Large intestine (tissue), 12 donors: ENCODE data around the gene C16orf46. TPM values are rescaled to one million over a fixed set of nuclear protein-coding genes. Genes with fewer than 3 reads are reported as not detected.
"Not testable (repeated sequence)": the region's sequence is repeated elsewhere in the genome, so short reads cannot be mapped to it uniquely, and the experiment has no call there.

Experiments
- DNase-seq, 2 donors: peaks; one replicate each; pipeline versions ENCODE4 v3.0.0 to v3.0.0-alpha.2; 2013
- H3K27ac ChIP-seq: one replicate; pipeline ENCODE4 v1.5.1; 2013; ENCODE audit warnings: low read length
- H3K27me3 ChIP-seq: 2 replicates; pipeline ENCODE4 v1.6.1; 2013; ENCODE audit warnings: low read length; ENCODE audit not compliant: control insufficient read depth, insufficient read depth
- H3K36me3 ChIP-seq: 2 replicates; pipeline ENCODE4 v1.6.1; 2013; ENCODE audit warnings: low read length; ENCODE audit not compliant: control insufficient read depth, insufficient read depth
- H3K4me1 ChIP-seq: one replicate; pipeline ENCODE4 v1.6.1; 2013; ENCODE audit warnings: low read length; ENCODE audit not compliant: control insufficient read depth, insufficient read depth
- H3K4me3 ChIP-seq: one replicate; pipeline ENCODE4 v1.5.1; 2013; ENCODE audit warnings: low read length
- H3K9me3 ChIP-seq: one replicate; pipeline ENCODE4 v1.6.1; 2013; ENCODE audit warnings: mild to moderate bottlenecking, low read depth, low read length, moderate library complexity; ENCODE audit not compliant: control insufficient read depth
- WGBS: methylation state at CpG from one replicate; pipeline ENCODE4 v1.1.5; 2013; ENCODE audit warnings: low lambda C conversion rate; ENCODE audit not compliant: insufficient coverage; 5-methylcytosine and 5-hydroxymethylcytosine counted together
- long read RNA-seq, 11 donors: transcript quantifications; one replicate each; lab custom pipeline, GENCODE V29; 2026
- polyA plus RNA-seq: library from polyadenylated mRNA; unstranded; fragments of 120-200 nt; gene quantifications from one replicate; pipeline ENCODE4 v1.2.1, GENCODE V29; 2013

C16orf46 gene, protein sequence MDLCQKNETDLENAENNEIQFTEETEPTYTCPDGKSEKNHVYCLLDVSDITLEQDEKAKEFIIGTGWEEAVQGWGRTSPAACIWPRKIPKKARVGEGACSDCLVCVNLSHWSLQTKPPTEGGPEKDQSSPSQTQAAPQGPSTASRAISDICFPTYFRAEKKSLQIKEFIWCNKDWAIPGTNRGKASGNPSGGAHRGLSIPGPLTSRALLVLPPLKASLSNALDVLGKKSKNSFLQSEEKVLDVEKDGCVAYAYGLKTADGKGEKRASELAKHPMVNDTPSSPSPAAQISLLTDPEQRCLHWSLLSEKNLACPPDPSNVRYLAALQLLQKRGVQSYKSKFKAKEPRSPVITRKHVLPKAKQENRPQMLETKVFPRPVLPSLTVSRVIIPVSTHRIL
- polyA plus RNA-seq, result 0.93 TPM
- long read RNA-seq, donor 1, partial matches to known transcripts, result 0 of 1 reads
- long read RNA-seq, donor 1, other reads (novel, unspliced or antisense), result 0 of 1 reads
- long read RNA-seq, donor 2, partial matches to known transcripts, result 0 of 1 reads
- long read RNA-seq, donor 2, other reads (novel, unspliced or antisense), result 0 of 1 reads
- long read RNA-seq, donor 3, result 0 reads
- long read RNA-seq, donor 4, result 0 reads
- long read RNA-seq, donor 5, result 0 reads
- long read RNA-seq, donor 6, result 0 reads
- long read RNA-seq, donor 7, result 0 reads
- long read RNA-seq, donor 8, result 0 reads
- long read RNA-seq, donor 9, result 0 reads
- long read RNA-seq, donor 10, result 0 reads
- long read RNA-seq, donor 11, partial matches to known transcripts, result 0 of 1 reads
- long read RNA-seq, donor 11, other reads (novel, unspliced or antisense), result 0 of 1 reads

DNA sequence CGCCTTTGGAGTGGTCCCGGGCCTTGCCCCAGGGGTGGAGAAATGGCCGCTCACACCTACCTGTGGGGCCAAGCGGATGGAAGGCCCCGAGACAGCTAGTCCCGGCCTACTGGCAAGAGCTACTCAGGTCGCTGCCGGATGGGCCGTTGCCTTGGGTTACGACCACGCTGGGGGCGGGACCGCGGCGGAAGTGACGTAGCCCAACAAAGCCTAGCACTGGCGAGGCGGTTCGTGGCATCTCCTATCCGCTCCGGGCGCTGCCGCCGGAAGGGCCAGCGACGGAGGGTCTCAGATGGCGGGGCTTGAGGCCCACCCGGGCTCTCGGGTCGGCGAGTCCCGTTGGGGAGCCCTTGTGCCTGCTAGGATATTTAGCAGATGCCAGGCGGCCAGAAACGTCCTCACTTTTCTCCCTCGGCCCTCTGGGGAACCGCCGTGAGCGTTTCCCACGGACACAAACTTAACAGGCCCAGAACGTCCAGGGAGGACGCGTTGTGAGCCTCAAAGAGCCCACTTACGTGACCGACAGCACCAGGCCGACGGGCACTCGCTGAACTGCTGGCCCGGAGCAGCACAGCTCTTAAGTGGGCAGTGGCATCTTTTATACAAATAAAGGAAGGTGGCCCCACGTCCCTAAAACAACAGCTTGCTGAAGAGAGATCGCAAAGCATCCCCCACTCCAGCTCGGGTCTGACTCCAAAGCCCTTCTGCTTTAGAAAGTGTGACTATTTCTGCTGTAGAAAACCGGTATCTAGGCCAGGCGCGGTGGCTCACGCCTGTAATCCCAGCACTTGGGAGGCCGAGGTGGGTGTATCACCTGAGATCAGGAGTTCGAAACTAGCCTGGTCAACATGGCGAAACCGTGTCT, at the start of gene C16orf46:
TSS of gene C16orf46 (minus strand) at position 163 of the 865 bp plus-strand sequence. CDS start 13,283 bp downstream, outside the sequence.
- Histone ChIP-seq H3K4me3 (peak within 1 kb of the TSS; percentile 76), H3K9me3 (no peaks in the 10 kb centered on the region), H3K4me1 (no peaks in the 10 kb centered on the region), H3K36me3 (no peaks in the 10 kb centered on the region), H3K27me3 (no peaks in the 10 kb centered on the region), H3K27ac (peak within 1 kb of the TSS; percentile 96)
- DNase-seq, result peak; percentile 97 to 99
- no CpG with 5 or more reads among the region's 59 CpGs for WGBS

DNA sequence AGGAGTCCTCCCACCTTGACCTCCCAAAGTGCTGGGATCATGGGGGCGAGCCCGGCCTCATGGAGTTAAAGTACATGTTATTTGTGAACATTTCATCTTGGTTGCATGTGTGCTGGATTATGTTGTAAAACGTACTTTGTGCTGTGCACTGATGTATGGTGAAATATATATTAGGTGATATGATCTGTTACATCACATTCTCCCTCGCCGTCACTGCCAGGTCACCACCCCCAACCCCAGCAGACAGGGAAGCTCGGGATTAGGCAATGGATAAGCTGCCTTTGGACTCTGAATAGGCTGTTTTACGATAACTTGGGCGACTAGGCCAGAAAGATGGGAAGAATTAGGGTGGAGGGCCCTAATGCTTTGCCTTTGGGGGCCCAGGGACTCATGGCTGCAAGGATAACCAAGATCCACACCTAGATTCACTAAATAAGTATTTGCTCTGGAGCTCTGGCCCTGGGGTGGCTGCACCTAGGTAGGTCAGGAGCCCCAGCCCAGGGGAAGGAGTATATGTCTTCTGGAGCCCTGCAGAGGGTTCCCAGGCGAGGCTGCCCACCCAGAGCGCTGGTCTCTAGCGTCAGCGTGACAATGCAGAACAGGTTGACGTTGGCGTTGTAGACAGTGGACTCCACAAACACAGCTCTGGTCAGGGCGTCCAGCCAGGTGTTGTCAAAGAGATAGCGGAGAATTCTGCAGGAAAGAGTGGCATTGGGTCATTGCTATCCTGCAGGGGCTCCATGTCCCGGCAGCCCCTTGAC, 46.2 kb upstream of the C16orf46 start:
- H3K27ac ChIP-seq, result peak overlapping the region; percentile 45
- no peaks in the 10 kb centered on the region for H3K36me3 ChIP-seq
- no CpG with 5 or more reads among the region's 17 CpGs for WGBS
- H3K4me3 ChIP-seq, result no peak overlapping the region
- DNase-seq, result peak; percentile 79 to 86
- no peaks in the 10 kb centered on the region for H3K9me3 ChIP-seq
- no peaks in the 10 kb centered on the region for H3K27me3 ChIP-seq
- H3K4me1 ChIP-seq, result no peaks in the 10 kb centered on the region

DNA sequence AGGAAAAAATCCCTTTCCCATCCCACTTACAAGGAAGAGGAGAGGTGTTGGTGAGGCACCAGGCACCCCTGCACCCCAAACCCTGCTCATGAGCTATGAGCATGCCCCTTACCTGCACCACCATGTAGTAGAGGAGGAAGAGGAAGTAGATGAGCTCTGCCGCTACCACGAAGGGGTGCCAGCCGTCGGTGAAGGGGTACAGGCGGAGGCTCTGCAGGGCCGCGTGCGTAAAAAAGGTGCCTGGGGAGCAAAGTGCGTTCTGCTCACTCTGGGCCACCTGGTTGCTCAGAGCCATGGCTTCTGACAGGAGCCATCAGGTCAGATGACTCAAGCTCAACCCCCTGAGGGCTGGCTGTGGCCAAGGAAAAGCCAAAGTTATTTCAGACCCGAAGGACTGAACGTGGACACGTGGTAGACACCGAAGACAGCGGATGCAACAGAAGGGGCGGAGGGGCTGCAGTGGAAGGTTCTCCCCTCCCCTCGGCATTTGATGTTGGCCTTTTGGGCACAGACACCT, 44.5 kb upstream of the C16orf46 start:
- H3K9me3 ChIP-seq, result no peaks in the 10 kb centered on the region
- H3K36me3 ChIP-seq, result no peaks in the 10 kb centered on the region
- H3K27ac ChIP-seq, result no peak overlapping the region
- 70% methylated on average over 2 of the region's 16 CpGs for WGBS
- no peaks in the 10 kb centered on the region for H3K27me3 ChIP-seq
- no peak overlapping the region for H3K4me3 ChIP-seq
- H3K4me1 ChIP-seq, result no peaks in the 10 kb centered on the region
- no peak for DNase-seq

DNA sequence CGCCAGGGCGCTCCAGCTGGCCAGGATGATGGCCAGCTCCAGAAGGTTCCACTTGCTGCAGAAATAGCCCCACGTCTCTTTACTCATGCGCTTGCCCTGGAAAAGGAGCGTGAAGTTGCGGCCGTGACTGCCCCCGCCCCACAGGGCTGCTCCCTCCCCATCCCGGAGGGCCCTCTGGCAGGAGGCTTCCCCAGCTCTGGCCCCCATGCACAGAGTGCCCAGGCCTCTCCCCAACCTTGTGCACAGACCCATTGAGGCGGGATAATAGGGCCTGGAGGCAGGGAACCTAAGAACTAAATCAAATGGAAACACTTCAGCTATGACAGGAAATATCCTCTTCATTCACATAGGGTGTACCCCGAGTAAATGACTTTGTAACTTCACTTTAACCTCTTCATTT, 40.4 kb upstream of the C16orf46 start:
- WGBS, result no CpG with 5 or more reads among the region's 11 CpGs
- no peaks in the 10 kb centered on the region for H3K36me3 ChIP-seq

DNA sequence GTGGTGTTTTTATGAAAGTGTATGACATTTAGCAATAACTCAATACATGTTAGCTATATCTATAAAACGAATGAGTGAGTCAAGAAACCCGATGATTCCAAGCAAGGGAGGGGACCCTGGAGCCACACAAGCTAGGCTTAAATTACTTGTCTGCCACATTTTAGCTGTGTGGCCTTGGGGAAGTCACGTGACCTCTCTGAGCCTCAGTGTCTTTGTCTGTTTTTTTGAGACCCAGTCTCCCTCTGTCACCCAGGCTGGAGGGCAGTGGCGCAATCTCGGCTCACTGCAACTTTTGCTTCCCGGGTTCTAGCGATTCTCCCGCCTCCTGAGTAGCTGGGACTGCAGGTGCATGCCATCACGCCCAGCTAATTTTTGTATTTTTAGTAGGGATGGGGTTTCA, 39.2 kb upstream of the C16orf46 start:
- Histone ChIP-seq H3K4me1 (no peaks in the 10 kb centered on the region), H3K27ac (no peak overlapping the region)
- no CpG with 5 or more reads among the region's 9 CpGs for WGBS

More for the DNA sequence above, 40.4 kb upstream of the C16orf46 start:
- no peaks in the 10 kb centered on the region for H3K4me1 ChIP-seq
- no peaks in the 10 kb centered on the region for H3K9me3 ChIP-seq
- no peaks in the 10 kb centered on the region for H3K27me3 ChIP-seq
- no peak overlapping the region for H3K4me3 ChIP-seq
- DNase-seq, result no peak
- H3K27ac ChIP-seq, result no peak overlapping the region

DNA sequence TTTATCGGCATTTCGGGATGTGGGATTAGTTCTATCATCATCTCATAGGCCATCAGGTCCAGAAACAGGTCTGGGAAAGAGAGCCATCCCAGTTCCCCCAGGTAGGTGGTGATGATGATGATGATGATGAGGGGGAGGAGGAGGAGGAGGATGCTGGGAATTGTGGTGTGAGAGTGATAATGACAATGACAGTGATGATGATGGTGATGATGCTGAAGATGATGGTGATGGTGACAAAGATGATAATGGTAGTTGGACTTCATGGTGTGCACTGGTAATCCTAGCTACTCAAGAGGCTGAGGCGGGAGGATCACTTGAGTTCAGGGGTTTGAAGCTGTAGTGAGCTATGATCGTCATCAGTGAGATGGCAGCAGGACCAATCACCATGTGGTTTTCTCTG, 35.4 kb upstream of the C16orf46 start:
- no peaks in the 10 kb centered on the region for H3K9me3 ChIP-seq
- H3K36me3 ChIP-seq, result no peaks in the 10 kb centered on the region
- no CpG with 5 or more reads among the region's 4 CpGs for WGBS
- H3K27me3 ChIP-seq, result no peaks in the 10 kb centered on the region
- H3K27ac ChIP-seq, result no peak overlapping the region
- no peak for DNase-seq
- no peaks in the 10 kb centered on the region for H3K4me1 ChIP-seq
- H3K4me3 ChIP-seq, result no peak overlapping the region

More for the DNA sequence above, 39.2 kb upstream of the C16orf46 start:
- Histone ChIP-seq H3K9me3 (no peaks in the 10 kb centered on the region), H3K36me3 (no peaks in the 10 kb centered on the region), H3K27me3 (no peaks in the 10 kb centered on the region), H3K4me3 (no peak overlapping the region)
- DNase-seq, result no peak

DNA sequence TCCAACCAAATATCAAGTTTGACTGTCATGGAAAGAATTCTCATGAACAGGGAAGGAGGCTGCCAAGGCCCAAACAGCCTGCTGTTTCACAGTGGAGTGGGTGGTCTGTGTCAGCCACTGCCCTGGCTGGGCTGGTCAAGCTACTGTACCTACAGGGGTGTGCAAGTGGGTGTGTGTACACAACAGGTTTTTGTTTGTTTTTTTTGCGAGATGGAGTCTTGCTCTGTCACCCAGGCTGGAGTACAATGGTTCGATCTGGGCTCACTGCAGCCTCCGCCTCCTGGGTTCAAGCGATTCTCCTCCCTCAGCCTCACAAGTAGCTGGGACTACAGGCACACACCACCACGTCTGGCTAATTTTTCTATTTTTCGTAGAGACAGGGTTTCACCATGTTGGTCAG, 32.2 kb upstream of the C16orf46 start:
- H3K9me3 ChIP-seq, H3K4me3 ChIP-seq, DNase-seq, H3K27ac ChIP-seq, H3K4me1 ChIP-seq, H3K27me3 ChIP-seq, H3K36me3 ChIP-seq: not testable (repeated sequence)
- 100% methylated on average over 1 of the region's 6 CpGs for WGBS

DNA sequence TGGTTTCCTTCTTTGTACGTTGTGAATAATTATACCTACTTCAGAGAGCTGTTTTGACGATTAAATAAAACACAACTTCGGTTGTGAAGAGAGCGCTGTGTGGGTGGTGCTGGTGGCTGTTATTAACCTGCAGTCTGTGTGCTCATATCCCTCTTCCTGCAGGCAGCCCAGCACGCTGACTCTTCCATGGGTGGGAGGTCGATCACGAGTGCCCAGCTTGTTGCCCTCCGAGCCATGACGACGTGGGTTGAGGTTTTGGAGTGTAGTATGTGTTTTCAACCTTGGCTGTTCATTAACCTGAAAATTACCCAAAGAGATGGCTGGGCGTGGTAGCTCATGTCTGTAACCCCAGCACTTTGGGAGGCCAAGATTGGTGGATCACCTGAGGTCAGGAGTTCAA, 30.5 kb upstream of the C16orf46 start:
- Histone ChIP-seq H3K9me3 (no peaks in the 10 kb centered on the region), H3K27ac (no peak overlapping the region), H3K4me3 (no peak overlapping the region), H3K36me3 (no peaks in the 10 kb centered on the region), H3K4me1 (no peaks in the 10 kb centered on the region), H3K27me3 (no peaks in the 10 kb centered on the region)
- DNase-seq, result no peak
- WGBS, result no CpG with 5 or more reads among the region's 11 CpGs

DNA sequence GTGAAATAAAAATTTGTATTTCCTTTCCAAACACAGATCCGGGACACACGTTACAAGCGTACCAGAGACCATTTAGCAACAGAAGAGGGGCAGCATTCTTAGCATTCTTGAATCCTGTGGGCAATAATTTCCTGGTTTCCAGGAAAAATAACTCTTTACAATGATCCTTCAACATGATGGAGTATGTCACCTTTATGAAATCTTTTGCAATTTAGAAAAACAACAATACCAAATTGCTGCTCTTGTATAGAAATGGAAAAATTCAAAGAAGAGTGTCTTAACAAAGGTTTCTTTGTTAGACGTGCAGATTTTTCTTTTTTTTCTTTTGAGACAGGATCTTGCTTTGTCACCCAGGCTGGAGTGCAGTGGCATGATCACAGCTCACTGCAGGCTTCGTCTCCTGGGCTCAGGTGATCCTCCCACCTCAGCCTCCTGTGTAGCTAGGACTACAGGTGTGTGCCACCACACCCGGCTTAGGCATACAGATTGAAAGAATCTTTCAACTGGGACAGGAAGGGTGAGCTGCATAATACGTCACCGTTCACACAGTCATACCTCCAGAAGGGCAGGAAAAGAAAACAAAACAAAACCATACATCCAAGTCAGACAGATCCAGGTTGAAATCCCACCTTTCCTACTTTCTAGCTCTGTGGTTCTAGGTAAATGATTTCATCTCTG, 29.9 kb upstream of the C16orf46 start:
- 61% methylated on average over 4 of the region's 8 CpGs for WGBS
- H3K9me3 ChIP-seq, result no peaks in the 10 kb centered on the region

More for the DNA sequence above, 29.9 kb upstream of the C16orf46 start:
- no peaks in the 10 kb centered on the region for H3K4me1 ChIP-seq
- no peak overlapping the region for H3K27ac ChIP-seq
- H3K36me3 ChIP-seq, result no peaks in the 10 kb centered on the region
- H3K27me3 ChIP-seq, result no peaks in the 10 kb centered on the region
- no peak overlapping the region for H3K4me3 ChIP-seq
- DNase-seq, result no peak
